Measurements from ENCODE around the gene TAS1R2.
"Not testable (repeated sequence)": the region's sequence is repeated elsewhere in the genome, so short reads cannot be mapped to it uniquely, and the experiment has no call there.

Gene TAS1R2

GRCh38 chr1:18859560-18859959 lies at the start of gene TAS1R2:
TSS of gene TAS1R2 (minus strand) at chr1:18859660. CDS start at chr1:18859660, 0 bp downstream.
- DNase-seq, result no peak

DNA sequence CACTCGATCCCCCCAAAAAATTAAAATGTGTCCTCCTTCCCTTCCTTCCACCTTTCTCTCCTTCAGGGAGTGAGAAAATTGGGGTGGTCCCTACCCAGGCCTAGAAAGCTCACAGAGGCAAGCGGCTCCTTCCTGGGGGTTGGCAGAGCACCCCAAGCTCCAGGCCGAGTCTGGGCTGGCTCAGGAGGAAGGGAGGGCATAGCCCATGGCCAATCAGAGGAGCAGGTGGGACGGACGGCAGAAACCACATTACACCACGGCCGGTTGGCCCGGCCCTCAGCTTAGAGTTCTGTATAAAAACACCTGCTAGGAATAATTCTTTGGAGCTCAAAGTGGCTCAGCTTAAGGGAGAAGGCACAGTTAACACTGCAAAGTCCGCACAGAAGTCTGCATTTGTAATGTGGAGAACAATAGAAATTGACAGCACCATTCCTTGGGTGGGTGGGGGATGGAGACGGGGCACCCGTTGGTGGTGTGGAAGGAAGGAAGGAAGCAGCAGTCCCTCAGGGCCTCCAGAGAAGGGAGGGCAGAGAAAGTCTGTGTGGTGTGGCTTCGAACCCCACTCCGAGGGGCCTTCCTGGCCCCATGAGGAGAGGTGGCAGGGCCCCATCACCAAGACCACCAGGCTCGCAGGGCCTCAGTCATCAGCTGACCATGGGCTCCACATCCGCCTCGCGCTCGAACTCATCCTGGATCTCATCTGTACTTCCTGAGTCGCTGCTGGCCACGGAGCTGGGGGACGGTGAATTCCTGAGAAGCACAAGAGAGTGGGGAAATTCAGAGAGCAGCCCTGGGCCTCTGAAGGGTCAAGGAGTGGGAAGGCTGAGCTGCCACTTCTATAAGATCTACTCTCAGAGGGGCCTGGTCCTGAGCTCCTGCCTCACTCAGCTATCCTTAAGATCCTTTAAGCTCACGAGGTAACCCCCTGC lies 48.7 kb upstream of the TAS1R2 start:
- no peak for DNase-seq

DNA sequence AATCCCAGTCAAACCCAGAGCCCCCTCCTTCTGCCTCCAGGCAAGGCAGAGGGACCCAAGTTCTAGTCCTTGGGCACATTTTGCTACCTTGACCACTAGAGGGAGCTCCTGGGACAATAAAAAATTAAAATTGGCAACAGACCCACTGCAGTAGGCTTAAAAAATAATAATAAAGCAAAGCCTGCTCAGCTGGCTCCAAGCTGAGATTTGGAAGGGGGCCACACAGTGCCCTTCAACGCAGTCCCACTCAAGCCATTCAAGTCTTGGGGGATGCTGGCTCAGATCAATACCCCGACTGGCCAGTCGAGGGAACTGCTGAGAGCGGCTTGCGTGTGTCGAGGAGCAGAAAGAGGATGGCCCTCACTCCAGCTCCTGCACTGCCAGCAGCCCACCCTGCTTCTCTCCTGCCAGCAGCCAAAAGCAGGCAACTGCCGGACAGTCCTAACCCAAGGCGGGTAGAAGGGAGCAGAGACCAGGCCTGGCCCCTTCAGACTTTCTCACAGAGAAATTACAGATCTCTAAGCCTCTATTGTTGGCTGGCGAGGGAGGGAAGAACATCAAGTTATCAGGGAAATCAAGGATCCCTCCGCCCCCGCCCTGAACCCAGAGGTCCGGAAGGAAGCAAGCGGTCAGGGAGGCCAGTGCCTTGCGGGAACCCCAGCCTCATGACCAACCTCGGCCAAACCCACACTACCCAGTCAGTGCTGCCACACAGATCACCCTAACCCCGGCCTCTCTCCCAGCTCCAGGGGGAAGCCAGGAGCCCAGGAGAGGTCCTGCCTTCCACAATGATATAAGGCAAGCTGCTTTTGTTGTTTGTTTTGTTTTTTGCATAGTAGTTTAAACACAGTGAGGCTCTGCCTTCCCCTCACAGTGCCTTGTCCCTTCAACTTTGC lies 47.8 kb upstream of the TAS1R2 start:
- DNase-seq, result peak; percentile 42

DNA sequence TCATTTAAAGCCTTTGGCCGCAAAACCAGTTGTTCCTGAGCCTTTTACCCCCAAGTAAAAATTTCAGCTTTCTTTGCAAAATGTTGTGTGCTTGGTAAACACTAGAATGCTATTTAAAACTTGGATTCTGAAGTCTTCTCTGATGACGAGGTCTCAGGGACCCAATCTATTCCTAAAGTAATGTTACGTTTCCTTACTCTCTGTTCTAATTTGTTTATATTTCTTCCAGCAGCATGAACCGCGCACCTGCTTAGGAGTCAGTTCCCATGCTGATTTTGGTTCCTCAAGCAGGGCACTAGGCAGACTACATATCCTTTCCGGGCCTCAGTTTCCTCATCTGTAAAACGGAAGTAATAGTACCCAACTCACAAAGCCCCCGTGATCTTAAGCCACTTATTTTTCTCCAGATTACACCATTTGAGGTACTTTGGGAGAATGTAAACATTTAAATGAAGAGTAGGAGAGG lies 43.9 kb upstream of the TAS1R2 start:
- DNase-seq, result no peak

GRCh38 chr1:18902523-18903290 lies 43.2 kb upstream of the TAS1R2 start, which contains the start of gene ALDH4A1:
TSS of gene ALDH4A1 (minus strand) at chr1:18902555. CDS start at chr1:18902523, 32 bp downstream.
- peak; percentile 90 for DNase-seq

GRCh38 chr1:18901952-18902522 lies 42.6 kb upstream of the TAS1R2 start:
- DNase-seq, result no peak

- DNase-seq, result no peak
These were observed 41.9 kb upstream of the TAS1R2 start for GRCh38 chr1:18901147-18901951.

DNA sequence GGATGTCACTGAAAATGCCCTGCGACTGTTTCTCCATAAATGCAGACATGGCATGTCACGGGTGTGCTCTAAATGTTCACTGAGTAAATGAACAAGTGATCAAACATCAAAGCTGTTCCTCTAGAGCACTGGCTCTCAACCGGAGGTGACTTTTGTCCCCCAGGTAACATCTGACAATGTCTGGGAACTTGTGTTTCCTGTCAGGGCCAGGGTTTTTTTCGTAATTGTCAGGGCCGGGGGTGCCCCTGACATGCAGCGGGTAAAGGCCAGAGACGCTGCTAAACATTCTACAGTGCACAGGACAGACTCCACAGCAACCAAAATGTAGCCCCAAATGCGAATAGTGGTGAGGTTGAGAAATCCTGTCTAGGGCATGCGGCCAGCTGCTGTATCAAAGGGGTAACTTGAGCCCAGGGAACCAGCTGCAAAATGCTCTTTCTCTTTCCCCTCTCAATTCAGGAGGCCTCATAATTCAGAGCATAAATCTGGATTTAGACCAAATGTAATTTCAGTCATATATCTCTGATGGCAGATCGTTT lies 40.9 kb upstream of the TAS1R2 start:
- DNase-seq, result no peak

DNA sequence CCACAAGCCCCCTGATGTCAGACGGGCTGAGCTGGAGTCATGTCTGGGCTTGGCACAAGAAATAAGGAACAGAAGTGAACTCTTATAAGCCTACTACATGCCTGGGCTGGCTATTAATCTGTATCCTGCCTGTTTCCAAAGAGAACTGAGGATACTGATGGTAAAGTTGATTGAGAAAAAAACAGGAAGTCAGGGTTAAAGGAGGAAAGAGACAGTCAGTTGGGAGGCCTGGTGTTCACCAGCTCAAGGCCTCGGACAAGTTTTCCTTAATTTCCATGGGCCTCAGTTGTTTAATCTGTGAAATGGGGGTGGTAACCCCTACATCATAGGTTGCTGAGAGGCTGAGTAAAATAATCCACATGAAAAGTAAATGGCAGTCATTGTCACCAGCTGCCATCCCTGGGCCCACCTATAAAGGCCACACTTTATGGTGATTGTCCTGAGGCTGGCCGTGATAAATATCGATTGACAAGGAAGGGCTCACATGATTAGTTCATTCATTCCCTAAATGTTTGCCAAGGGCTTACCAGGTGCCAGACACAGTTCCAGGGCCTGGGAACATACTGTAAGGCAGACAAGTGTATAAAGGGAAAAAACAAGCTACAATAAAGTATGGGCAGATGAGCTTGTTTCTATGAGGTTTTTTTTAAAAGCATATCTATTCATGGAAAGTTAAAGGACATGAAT lies 40.0 kb upstream of the TAS1R2 start:
- no peak for DNase-seq

DNA sequence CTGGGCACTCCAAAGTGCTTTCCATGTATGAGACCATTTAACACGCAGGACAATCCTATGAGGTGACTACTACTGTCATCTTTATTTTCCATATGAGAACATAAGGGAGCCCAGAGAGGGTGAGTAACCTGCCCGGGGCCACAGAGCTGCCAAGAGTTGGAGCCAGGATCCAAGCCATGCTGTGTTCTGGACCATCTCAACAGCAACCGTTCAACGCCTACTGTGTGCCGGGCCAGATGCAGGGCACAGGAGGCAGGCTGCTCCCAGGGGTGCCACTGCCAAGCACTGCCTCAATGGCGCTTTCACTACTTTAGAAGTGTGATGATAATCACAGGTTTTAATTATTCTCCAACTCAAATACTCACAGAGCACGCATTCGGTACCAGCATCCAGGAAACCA lies 39.1 kb upstream of the TAS1R2 start:
- DNase-seq, result no peak

GRCh38 chr1:18895317-18895716 lies 35.9 kb upstream of the TAS1R2 start:
- no peak for DNase-seq

DNA sequence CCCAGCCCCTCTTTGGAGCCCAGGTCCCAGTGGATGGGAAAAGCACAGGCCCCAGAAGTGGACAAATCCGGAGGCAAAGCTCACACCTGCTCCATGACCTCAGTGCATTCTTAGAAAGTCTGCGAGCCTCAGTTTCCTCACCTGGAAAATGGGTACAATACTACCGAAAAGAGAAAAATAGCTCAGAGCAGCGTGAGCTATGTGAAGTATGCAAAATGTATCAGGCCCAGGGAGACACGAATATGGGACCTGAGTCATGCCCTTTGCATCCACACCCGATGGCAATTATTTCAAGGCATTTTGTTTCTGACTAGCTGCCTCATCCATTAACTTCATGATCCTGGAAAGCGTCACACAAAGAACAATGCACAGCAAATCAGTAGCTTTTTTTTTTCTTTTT lies 33.7 kb upstream of the TAS1R2 start:
- DNase-seq, result no peak

- DNase-seq, result not testable (repeated sequence)
These were observed 32.4 kb upstream of the TAS1R2 start for GRCh38 chr1:18891858-18892257.

- no peak for DNase-seq
These were observed 31.9 kb upstream of the TAS1R2 start for GRCh38 chr1:18891426-18891780.

DNA sequence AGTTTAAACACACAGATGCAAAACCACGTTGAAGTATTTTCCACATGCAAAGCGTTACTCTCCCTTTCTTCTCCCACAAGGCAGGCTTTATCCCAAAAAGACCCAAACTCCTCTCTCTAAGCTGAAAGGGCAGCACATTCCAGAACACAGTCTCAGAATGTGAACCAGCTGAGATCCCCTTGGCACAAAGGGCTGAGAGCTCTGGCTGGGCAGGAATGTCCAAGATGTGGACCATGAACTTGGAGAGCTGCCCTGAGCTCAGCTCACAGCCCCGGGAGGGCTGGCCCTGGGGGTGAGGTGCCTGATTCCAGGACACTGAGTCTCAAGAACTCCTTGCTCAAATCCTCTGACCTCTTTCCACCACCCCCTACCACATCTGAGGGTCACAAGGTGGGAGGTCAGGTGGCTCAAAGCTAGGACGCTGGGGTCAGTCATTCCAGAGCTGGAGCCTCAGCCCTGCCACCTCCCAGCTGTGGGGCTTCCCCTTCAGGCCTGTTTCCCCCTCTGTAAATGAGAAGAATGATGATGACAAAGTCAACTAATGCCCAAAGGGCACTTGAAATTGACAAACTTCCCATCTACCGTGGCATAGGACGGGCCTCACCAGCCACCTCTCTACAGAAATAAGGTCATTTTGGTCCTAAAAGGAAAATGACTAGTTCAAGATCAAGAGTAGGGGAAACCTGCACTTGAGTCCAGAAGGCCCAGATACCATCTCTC lies 31.4 kb upstream of the TAS1R2 start:
- DNase-seq, result no peak

- no peak for DNase-seq
These were observed 26.5 kb upstream of the TAS1R2 start for GRCh38 chr1:18886003-18886335.

DNA sequence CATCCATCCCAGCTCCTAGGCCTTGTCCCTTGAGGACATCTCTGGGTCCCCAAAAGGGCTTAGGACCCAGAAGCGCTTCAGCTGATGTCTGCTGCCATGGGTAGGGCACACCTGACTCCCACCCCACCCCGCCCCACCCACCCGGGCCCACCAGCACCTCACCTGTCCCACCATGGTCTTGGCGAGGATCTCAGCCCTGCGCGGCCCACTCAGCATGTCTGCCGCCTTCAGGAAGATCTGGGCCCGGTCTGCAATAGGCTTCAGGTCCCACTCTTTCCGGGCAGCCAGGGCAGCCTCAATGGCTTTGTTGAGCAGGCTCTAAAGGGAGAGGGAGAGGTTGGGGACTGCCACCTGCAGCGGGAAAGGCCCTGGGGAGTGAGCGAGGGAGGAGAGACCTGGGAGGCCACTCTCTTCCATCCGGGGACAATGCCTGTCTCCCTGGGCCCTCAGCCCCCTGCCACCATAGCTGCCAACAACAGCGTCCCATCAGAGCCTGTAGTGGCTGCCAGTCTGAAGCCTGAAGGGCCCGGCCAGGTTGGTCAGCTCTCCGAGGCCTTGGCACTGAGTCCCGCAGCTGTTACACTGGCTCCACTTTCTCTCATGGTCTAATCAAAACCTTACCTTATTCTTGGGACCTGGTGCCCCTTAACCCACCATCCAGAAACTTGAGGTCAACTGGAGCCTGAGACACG lies 26.0 kb upstream of the TAS1R2 start:
- no peak for DNase-seq

DNA sequence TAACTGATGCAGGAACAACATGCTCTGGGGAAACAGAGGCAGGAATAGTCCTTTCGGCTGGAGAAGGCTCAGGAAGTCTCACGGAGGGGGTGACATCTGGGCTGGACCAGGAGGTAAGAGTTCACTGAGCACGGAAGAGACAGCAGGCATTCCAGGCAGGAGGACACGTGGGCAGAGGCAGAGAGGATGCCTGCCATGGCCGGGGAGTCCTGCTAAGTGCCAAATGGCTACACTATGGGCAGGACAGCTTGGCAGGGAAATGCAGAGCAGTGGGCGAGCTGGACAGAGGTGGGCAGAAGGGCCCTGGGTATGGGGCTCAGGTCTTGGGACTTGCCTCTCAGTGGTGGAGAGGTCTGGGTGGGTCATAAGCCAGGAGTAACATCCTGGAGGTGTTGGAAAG lies 25.3 kb upstream of the TAS1R2 start:
- DNase-seq, result no peak

DNA sequence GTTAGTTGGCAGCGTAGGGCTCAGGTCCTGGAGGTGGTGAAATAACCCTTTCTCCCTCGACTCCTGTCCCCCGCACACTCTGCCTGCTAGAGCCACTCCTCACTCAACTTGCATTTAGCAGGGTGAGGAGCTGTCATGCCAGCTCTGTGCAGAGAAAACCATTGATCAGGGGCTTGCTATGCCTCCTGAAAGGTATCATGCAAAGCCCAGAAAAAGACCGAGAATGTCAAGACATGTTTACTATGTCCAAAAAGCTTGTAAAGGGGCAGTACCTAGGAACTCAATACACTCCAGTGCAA lies 24.9 kb upstream of the TAS1R2 start:
- DNase-seq, result no peak

All from NCI-H1694 (cell line).